ENCODE measurements around the gene KRT2.

KRT2 gene

DNA sequence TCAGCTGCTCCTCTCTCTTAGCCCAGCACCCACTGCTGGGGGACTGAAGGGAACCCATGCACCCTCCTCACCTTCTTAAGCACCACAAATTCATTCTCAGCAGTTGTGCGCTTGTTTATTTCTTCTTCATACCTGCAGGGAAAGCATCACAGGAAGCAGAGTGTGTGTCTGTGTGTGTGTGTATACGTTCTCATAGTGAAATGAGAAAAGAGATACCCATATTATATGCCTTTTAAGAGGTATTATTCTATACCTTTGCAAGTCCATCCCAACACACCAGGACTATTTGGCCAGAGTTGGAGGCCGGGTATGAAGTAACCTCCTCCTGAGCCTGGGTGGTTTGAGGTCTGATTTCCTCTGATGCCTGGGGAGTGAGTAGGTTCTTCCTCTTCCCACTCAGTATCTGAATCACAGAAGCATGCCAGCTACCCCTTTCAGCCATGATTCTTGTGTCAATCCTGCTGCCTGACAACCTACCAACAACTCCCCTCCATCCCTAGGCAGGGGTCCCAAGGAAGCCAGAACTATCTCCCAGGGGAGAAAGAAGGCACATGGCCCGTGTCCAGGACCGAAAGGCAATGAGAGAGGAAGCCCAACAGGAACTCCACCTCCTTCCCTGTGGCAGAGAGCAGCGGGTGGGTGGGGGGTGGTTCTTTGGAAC lies 36.7 kb downstream of the KRT2 start:
- DNase-seq (ENCODE audit: low read depth), result no peak

DNA sequence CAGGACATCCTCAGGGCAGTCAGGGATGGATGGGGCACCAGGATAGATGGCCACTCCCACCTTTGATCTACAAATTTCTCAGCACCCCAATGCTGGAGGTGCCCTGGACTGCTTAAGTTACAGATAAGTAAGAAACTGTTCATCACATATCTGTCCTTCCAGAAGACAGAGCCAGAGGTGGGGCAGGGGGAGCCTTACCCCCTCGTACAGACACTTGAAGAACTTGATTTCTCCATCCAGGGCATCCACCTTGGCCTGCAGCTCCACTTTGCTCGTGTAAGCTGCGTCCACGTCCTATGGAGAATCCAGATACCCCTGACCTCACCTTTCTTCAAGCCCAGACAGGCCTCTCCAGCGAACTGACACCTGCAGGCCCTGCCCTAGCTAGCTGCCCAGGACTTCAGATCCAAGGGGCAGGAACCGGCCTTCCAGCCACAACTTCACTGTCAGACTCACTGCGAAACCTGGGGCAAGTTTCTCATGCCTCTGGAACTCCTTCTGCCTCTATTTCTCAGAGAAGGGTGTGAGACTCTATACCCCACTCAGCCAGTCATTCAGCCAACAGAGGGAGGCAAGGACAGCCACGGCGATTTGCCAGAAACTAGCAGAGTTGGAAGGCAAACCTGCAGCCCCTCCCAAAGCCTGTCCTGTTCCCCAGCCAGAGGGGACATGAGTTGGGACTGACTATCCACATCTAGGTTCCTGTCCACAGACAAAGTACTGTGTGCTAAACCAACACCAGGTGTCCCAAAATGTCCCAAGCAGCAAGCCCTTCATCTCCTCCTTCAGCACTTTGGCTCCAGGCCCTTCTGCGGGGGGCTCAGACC lies 37.4 kb downstream of the KRT2 start:
- no peak for DNase-seq (ENCODE audit: low read depth)

DNA sequence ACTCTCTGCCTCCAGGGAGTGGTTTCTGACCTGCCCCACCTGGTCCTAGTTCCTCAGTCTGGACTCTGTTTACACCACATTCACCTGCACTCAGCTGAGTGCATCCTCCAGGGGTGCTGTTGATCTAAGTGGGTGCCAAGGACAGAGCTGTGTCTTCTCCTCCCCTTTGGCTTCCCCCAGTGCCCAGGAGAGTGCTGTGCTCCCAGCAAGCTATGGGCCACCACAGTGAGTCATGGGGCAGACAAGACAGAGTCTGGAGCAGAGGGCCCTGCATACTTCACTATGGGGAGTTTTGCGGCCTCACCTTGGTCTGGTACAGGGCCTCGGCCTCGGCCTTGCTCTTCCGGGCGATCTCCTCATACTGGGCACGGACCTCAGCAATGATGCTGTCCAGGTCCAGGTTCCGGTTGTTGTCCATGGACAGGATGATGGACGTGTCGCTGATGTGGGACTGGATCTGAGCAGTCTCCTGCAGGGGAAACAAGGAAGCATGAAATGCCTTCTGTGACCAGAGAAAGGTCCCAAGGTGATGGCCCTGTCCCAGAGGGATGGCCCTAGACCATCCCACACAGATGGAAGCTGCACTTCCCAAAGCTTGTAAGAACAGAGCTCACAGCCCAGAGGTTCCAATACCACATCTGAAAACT lies 38.5 kb downstream of the KRT2 start:
- DNase-seq (ENCODE audit: low read depth), result no peak

DNA sequence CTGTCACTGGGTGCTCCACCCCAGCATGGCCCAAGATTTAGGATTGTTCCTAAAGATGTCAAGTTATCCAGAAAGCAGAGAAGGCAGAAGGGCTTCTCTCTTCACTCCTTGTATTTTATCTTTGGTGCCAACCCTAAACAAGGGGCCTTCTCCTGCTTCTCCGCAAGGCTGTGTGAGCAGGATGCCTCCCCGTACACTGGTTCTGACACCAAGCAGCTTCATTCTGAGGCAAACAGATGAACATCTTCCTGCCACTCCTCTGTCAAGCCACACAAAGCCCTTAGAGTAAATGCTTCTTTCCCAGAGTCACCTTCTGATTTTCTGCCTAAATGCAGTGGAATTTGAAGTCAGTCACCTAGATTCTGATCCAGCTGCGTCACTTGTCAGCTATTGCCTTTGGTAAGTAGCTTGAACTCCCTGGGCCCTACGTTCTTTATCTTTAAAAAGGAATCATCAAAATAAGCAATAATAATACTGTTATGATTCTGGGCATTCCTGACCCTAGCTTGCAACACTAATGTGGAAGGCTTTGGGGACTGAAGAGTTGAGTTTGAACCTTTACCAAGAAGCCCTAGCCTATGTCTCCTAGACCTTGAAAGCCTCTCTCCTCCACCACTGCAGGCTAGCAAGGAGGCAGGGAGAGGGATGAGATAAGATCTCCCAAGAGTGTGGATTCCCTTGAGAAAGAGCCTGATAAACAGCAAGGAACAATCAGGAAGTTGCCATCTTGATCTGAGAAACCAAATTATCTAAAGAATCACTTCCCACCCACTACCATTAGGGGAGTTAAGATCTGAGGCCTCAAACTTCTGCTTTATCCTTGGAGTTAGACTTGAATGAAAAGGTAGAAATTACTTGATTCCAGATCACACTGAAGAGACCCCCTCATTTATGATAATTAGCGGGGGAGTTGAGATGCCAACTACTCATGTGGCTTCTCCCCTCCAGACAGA lies 39.3 kb downstream of the KRT2 start:
- DNase-seq (ENCODE audit: low read depth), result no peak

DNA sequence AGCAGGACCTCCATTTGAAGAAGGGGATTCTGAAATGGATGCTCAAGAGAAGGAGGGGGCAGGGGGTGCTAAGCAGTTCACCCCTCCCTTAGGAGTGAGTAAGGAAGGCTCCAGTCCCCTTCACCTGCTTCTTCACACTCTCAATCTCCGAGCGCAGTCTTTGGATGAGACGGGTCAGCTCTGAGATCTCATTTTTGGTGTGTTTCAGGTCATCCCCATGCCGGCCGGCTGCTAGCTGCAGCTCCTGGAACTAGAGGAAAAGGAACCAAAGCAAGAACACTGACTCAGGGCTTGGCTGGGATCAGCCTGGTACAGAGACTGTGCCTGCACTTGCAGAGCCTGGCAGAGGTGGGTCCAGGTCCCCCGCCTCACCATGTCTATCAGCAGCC lies 40.9 kb downstream of the KRT2 start:
- no peak for DNase-seq (ENCODE audit: low read depth)

DNA sequence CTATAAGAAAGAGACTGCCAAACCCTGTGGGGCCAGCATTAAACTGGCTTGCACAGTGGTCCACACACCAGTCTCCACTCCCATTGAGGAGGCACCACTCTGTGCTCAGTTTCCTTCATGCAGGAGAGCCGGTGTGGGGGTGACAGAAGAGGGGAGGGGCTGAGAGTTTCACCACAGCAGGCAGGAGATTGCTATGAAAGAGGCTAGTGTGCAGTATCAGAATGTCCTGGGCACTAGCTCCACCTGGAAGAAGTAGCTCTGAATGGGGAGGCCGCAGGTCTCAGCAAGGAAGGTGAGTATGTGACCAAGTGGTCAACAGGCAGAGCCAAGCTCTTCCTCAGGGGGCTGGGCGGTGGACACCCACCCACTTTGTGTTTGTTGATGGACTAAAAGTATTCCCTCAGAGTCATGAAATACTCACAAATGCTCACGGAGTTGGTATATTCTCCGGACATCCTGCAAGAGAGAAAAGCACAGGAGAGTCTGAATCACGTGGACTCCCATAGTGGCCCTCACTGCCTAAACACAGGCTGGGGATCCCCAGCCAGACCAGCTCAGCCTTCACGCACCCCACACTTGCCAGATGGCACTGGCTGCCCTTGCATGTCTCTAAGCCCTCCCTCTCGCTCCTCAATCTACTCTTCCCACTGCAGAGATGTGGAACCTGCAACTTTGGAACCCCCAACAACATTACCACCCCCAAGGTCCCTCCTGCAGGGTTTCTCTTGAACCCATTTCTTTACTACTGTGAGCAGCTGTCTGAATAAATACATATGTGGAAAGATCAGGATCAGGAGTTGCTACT lies 43.0 kb downstream of the KRT2 start:
- DNase-seq (ENCODE audit: low read depth), result no peak

DNA sequence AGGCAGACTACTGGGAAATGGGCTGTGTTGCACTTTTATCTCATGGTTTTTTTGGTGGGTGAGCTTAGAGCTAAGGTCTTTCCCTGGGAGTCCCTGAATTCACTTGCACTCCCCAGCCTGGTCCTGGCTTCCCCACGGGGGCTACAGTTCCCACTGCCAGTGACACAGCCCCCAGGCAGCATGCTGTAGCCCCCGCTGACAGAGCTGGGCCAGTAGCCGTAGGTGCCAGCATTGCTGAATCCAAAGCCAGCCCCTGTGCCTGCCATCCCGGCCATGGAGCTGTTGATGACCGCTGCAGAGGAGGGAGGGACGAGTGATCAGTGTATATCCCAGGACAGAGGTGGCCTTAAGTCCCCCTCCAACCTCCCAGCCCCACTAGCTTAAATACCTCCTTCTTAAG lies 43.9 kb downstream of the KRT2 start:
- DNase-seq (ENCODE audit: low read depth), result no peak

DNA sequence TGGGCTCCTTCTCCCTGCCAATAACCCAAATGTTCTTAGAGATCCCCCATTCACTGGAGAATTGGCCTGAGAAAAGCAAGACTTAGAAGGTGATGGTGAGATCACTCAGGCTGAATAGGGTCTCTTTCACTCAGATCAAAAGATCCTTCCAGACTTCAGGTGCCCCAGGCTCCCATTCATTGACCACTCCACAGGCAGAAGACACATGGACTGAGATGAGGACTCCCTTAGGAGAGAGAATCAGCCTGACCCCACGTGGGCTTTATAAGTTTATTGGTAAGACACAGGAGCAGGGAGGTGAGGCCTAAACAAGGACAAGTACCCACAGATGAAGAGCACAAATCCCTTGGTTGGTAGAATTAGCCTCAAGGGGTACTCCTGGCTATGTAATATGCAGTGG lies 44.7 kb downstream of the KRT2 start:
- DNase-seq (ENCODE audit: low read depth), result no peak

DNA sequence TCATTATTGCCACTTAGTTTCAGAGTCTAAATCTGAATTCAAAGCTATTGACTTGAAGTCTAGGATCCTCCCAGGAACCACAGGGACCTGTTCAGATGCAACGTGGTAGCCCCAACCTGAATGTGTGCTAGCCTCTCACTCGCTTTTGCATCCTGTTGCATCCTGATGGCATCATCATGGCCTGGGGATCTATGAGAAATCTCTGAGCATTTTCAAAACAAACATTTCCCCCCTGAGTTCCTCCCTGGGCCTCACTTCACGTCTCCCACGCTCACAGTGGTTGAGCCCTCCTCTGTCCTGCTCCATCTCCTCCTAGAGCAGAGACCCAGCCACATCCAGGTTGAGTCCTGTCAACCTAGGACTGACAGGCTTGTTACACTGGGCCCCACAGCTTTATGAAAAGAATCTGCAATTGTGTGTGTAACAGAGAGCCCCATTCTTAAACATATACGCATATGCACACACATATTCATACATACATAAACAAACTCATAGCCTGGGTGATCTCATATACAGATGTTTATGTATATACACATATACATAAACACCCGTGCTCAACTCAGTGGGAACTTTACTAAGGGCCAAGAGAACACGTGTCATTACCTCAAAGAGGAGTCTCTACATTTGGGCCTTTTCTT lies 45.3 kb downstream of the KRT2 start:
- no peak for DNase-seq (ENCODE audit: low read depth)

DNA sequence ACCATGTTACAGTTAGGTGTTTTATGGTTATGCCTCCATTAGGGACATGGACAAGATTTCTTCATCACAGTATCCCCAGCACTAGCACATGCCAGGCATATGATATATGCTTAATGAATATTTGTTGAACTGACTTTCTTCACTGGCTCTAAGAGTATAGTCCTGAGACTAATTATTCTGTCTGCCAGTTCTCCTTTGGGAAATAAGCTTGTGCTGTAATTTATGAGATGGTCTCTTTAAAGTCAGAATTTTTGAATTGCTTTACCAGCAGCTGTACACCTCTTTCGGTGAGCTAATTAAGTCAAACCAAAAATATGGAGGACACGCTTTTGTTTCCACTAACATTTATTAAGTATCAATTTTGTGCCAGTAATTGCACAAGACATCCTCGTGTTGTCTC lies 45.9 kb downstream of the KRT2 start:
- DNase-seq (ENCODE audit: low read depth), result no peak

DNA sequence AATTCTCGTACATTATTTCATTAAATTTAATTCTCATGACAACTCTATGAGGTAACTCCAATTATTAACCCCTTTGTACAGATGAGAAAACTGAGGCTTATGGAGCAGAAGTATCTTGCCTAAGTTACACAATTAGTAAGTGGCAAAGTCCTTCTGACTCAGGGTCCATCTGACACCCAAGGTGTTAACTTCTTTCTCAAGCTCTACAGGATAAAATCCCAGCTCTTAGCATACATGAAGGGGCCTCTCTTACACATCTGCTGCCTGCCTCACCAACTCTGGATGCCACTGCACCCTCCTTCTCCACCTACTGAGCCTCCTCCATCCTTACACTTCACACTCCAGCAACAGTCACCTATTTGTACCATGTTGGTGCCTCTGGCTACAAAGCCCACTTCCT lies 46.5 kb downstream of the KRT2 start:
- no peak for DNase-seq (ENCODE audit: low read depth)

DNA sequence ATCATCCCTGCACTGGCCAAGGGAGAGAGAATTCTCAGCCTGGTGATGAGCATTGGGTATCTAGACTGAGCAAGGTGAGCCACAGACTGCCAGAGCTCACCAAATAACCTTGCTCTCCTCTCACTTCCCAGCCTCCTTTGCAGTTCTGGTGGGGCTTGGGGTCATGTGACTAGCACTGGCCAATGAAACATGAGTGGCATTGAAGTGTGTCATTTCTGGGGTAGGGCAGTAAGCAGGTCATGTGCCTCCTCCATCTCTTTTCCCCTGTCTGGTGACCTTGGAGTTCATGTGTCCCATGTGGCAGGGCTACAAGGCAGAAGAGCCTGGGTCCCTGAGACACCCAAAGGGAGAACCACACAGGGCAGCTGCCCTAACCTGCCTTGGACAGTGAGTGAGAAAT lies 47.2 kb downstream of the KRT2 start:
- no peak for DNase-seq (ENCODE audit: low read depth)

DNA sequence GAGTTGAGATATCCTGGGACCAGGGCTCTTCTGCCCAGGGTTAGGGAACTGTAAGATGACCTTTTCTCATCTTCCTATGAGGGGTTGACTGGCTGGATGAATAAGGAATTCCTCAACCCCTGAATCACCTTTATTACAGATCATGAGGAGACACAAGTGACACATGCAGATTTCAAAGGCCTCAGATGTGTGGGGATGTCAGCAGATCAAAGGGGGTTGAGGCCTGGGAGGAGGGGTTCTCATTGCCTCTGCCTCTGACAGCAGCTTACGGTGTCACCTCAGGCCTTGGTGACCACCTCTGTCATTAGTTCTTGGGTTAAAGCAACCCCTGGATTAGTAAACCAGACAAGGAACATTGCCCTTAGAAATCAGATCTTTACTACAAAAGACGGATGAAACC lies 48.7 kb downstream of the KRT2 start:
- no peak for DNase-seq (ENCODE audit: low read depth)

DNA sequence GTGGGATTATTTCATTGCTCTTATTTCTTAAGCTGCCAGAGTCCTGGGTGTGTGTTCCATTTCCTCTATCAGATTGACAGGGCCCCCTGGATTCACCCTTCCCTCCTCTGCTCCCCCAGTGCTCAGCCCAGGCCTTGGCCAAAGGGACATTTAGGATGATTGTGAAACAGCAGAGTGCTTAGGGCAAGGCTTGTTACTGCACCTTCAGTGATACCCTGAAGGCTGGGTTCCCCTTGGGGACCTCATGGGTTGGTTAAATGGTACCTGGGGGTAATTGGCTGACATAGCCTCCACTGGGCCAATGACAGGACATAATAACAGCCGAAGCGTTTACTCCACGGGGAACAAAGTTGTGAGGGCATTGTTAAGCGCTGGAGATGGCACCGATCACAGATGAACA lies 49.5 kb downstream of the KRT2 start:
- no peak for DNase-seq (ENCODE audit: low read depth)

DNA sequence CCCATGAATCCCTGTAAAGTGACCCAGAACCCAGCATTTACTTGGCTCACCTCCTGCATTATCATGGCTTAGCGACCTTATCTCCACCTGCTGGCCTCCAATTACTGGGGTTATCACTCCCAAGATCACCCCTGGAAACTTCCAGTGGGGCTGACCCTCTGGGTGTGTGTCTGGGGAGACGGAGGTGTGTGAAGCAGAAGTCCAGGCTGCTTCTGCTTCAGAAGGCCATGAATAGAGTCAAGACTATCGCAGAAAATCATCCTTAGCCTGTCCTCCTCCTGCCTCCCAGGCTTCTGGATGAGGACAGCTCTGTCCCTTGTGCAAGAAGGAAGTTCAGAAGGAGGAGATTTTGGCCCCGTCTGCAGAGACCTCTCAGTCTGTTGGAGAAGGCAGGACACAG lies 50.3 kb downstream of the KRT2 start:
- DNase-seq (ENCODE audit: low read depth), result no peak

DNA sequence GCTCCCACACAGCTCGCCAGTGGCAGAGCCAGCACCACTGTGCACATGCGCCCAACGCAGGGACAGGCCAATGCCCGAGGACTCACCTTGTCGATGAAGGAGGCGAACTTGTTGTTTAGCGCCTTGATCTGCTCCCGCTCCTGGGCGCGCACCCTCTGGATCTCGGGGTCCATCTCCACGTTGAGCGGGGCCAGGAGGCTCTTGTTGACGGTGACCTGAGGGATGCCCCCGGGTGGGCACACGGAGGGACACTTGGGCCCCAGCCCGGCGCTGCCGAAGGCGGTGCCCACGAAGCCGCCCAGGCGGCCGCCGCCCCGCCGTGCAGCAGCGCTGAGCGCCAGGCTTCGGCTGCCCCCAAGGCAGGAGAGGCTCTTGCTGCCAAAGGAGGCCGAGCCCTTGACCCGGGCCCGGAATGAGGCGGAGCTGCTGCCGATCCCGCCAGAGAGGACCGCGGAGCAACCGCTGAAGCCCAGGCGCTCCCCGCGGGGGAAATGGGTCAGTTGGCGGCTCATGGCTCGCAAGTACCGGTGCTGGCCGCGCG lies 51.0 kb downstream of the KRT2 start, which contains the start of gene KRT72:
KRT72 (minus strand) TSS at position 523 of the 541 bp plus-strand sequence; CDS start at position 512, 11 bp downstream.
- DNase-seq (ENCODE audit: low read depth), result no peak

DNA sequence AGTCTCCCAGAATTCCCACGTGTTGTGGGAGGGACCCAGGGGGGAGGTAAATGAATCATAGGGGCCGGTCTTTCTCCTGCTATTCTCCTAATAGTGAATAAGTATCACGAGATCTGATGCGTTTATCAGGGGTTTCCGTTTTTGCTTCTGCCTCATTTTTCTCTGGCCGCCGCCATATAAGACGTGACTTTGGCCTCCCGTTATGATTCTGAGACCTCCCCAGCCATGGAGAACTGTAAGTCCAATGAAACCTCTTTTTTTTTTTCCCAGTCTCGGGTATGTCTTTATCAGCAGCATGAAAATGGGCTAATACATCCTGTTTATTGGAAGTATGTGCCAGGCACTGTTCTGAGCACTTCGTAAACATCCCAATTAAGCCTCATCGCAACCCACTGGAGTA lies 51.5 kb downstream of the KRT2 start:
- DNase-seq (ENCODE audit: low read depth), result no peak

DNA sequence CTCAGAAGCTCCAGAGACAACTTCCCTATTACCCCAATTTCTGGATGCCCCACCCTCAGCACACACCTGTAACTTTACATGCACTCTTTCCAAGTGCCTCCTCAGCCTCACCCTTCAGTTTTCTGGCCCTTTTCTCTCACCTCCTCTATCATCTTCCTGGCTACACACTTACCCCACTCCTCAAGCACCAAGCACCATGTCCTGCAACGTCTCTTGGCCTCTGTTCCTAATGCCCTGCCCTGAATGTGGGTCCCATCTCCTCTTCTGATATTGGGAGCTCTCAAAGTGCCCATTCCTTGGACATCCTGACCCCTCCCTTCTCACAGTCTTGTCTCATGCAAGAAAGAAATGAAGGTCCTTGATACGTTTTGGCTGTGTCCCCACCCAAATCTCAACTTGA lies 51.9 kb downstream of the KRT2 start:
- DNase-seq (ENCODE audit: low read depth), result no peak

DNA sequence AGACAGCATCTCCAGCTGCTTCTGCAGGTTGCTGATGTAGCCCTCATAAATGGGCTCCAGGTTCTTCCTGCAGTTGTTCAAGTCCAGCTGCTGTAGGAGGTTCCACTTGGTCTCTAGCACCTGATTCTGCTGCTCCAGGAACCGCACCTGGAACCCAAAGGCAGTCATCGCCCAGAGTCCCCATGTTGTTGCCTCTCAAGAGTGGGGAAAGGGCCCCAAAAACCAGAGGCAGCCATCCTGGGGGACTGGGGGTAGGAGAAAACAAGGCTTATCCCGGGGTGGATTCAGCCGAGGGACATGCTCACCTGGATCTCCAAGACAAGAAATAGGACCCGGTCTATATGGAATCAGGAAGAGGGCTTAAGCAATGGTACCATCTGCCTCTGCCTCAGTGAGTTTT lies 53.0 kb downstream of the KRT2 start:
- DNase-seq (ENCODE audit: low read depth), result no peak

Data from T-helper 22 cell (primary cell).